ENCODE data around the gene FOSL1. TPM values are rescaled to one million over a fixed set of nuclear protein-coding genes. Genes with fewer than 3 reads are reported as not detected.
A peak's percentile ranks its signal among the peaks of the same experiment; 100 is the strongest.

The FOSL1 gene
- total and polyA plus RNA-seq, 2 of the 13 experiments (the other 11 are each of a cell fraction or from before 2014, with no cell fraction given), result 4.0 to 4.1 TPM

GRCh38 chr11:65854161-65854592, 46.0 kb downstream of the FOSL1 start (continued):
- TF ChIP-seq ZNF512B (CRISPR knock-in tag; IDR thresholded peaks at IDR 0.05; ENCODE audit: borderline replicate concordance), result no peak
- TF ChIP-seq RXRA (CRISPR knock-in tag; IDR thresholded peaks at IDR 0.05), result peak; percentile 97
- TF ChIP-seq, protein P1, sequence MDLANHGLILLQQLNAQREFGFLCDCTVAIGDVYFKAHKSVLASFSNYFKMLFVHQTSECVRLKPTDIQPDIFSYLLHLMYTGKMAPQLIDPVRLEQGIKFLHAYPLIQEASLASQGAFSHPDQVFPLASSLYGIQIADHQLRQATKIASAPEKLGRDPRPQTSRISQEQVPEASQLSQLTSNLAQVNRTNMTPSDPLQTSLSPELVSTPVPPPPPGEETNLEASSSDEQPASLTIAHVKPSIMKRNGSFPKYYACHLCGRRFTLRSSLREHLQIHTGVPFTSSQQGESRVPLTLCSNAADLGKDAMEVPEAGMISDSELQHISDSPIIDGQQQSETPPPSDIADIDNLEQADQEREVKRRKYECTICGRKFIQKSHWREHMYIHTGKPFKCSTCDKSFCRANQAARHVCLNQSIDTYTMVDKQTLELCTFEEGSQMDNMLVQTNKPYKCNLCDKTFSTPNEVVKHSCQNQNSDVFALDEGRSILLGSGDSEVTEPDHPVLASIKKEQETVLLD (CRISPR knock-in tag; IDR thresholded peaks at IDR 0.05; ENCODE audit: low read depth), result no peak
- no peak for TF ChIP-seq ZNF839 (CRISPR knock-in tag; IDR thresholded peaks at IDR 0.05; ENCODE audit: borderline replicate concordance)
- TF ChIP-seq PRDM15 (CRISPR knock-in tag; IDR thresholded peaks at IDR 0.05), result no peak
- TF ChIP-seq, protein P2, sequence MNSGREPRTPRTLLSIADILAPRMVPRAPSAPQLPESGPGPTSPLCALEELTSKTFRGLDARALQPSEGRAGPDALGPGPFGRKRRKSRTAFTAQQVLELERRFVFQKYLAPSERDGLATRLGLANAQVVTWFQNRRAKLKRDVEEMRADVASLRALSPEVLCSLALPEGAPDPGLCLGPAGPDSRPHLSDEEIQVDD (CRISPR knock-in tag; IDR thresholded peaks at IDR 0.05; ENCODE audit: borderline replicate concordance), result no peak
- 0 out of 2 replicates have a peak, but pooled peaks have one; percentile 33 for TF ChIP-seq PITX1 (CRISPR knock-in tag; IDR thresholded peaks at IDR 0.05)
- TF ChIP-seq SKIL (CRISPR knock-in tag; IDR thresholded peaks at IDR 0.05; ENCODE audit: borderline replicate concordance), result peak; percentile 94
- no peak for TF ChIP-seq DBP (CRISPR knock-in tag; IDR thresholded peaks at IDR 0.05; ENCODE audit: not compliant biosample characterization)
- no peak for TF ChIP-seq XBP1 (CRISPR knock-in tag; IDR thresholded peaks at IDR 0.05)
- no peak for TF ChIP-seq ZNF362 (CRISPR knock-in tag; IDR thresholded peaks at IDR 0.05; ENCODE audit: borderline replicate concordance)
- TF ChIP-seq, protein P3, sequence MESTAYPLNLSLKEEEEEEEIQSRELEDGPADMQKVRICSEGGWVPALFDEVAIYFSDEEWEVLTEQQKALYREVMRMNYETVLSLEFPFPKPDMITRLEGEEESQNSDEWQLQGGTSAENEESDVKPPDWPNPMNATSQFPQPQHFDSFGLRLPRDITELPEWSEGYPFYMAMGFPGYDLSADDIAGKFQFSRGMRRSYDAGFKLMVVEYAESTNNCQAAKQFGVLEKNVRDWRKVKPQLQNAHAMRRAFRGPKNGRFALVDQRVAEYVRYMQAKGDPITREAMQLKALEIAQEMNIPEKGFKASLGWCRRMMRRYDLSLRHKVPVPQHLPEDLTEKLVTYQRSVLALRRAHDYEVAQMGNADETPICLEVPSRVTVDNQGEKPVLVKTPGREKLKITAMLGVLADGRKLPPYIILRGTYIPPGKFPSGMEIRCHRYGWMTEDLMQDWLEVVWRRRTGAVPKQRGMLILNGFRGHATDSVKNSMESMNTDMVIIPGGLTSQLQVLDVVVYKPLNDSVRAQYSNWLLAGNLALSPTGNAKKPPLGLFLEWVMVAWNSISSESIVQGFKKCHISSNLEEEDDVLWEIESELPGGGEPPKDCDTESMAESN (CRISPR knock-in tag; conservative IDR thresholded peaks at IDR 0.05), result no peak
- no peak for TF ChIP-seq POLR2A (IDR thresholded peaks at IDR 0.05; ENCODE audit: insufficient read depth in 1 of 2, low read depth in 2 of 2, low read length in 2 of 2)
